HEK293T (cell line): ENCODE data around the gene CIB2.

ENCODE experiments used
- ARNT ChIP-seq: fragments of 450-650 bp; IDR thresholded peaks from 2 replicates; pipeline ENCODE4 v1.6.1; 2017; ENCODE audit warnings: mild to moderate bottlenecking
- ELF4 ChIP-seq: fragments of 450-650 bp; IDR thresholded peaks from 2 replicates; pipeline ENCODE4 v1.6.1; 2017; ENCODE audit warnings: antibody characterized with exemption
- FOXA1 ChIP-seq: fragments of 450-650 bp; IDR thresholded peaks from 2 replicates; pipeline ENCODE4 v1.6.1; 2016; ENCODE audit warnings: mild to moderate bottlenecking
- FOXM1 ChIP-seq: fragments of 450-650 bp; IDR thresholded peaks from 2 replicates; pipeline ENCODE4 v1.6.1; 2017; ENCODE audit warnings: mild to moderate bottlenecking, borderline replicate concordance
- HDGF ChIP-seq: fragments of 450-650 bp; IDR thresholded peaks from 2 replicates; pipeline ENCODE4 v1.6.1; 2017; ENCODE audit warnings: antibody characterized with exemption, borderline replicate concordance
- L3MBTL2 ChIP-seq: fragments of 450-650 bp; conservative IDR thresholded peaks from 2 replicates; pipeline ENCODE4 v1.6.1; 2016; ENCODE audit warnings: mild to moderate bottlenecking
- LEF1 ChIP-seq: fragments of 450-650 bp; IDR thresholded peaks from 2 replicates; pipeline ENCODE4 v1.6.1; 2017; ENCODE audit warnings: mild to moderate bottlenecking, borderline replicate concordance
- SP1 ChIP-seq: fragments of 450-650 bp; IDR thresholded peaks from 2 replicates; pipeline ENCODE4 v1.6.1; 2017
- TARDBP ChIP-seq: fragments of 450-650 bp; IDR thresholded peaks from 2 replicates; pipeline ENCODE4 v1.6.1; 2016

DNA sequence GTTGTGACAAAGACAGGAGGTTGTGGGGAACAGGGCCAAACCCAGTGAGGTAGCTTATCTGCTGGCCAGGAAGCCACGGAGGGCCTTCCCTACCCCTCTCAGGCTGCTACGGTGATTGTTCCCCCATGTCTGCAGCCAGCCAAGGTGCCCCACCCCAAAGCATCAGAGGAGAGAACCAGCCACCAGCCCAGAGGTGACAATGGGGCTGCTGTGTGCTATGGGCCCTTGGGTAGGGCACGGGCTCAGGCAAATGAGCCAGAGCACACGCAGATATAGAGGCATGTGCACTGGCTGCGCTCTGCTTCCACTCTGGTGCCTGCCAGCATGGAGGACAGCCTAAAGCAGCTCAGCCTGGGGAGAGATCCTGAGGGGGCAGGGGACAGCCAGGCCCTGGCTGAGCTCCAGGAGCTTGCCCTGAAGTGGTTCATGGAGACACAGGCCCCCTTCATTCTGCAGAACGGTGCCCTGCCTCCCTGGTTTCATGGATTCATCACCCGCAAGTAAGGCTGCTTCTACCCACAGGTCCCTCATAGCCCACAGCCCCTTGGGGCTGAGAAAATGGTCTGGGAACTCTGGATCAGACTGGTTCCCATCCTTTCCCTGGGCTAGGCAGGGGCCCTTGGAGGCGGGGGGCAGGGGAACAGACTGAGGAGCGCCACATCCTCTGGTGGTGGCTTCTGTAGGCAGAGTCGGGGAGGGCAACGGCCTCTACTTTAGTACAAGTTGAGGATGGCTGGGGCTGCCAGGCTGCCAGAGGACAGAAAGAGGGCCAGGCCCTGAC is 38.8 kb downstream of the CIB2 start, which contains the start of gene SH2D7:
- TF ChIP-seq ARNT (no peak), LEF1 (no peak), FOXA1 (no peak), ELF4 (no peak), SP1 (no peak), TARDBP (no peak), L3MBTL2 (no peak), FOXM1 (no peak), HDGF (no peak)
